IMR-90 (cell line): Measurements from ENCODE around the gene LDLRAD4. TPM values are rescaled to one million over a fixed set of nuclear protein-coding genes. Genes with fewer than 3 reads are reported as not detected.

Experiments
- ATAC-seq: fragments of 200-7000 bp; cut with Tn5 transposase; 2 replicates; pipeline ENCODE4 v1.9.1; 2020; ENCODE audit warnings: low read depth, mild to moderate bottlenecking, moderate library complexity
- BruUV-seq: library from RNA; stranded (reverse); fragments of 400-500 nt; replicated peaks from 2 replicates; lab custom pipeline; 2021; lab: Mats Ljungman, UMichigan
- CTCF ChIA-PET: fragments of 300-600 bp; formaldehyde crosslinking; extraction: SDS; loops from one replicate; lab custom pipeline; 2021; ENCODE audit warnings: antibody characterized with exemption; lab: Yijun Ruan, JAX
- POLR2A ChIA-PET: fragments of 300-600 bp; sonication (Branson Sonifier 250); formaldehyde crosslinking; loops from one replicate; lab custom pipeline; 2022; ENCODE audit warnings: antibody characterized with exemption; ENCODE audit not compliant: unreplicated experiment; lab: Charles Lee
- DNase-seq: peaks from one replicate; pipeline ENCODE4 v3.0.0; 2013
- H2AFZ ChIP-seq: replicated peaks from 2 replicates; pipeline ENCODE3; 2013; ENCODE audit warnings: low read length, mild to moderate bottlenecking; ENCODE audit not compliant: poor library complexity
- H2AK5ac ChIP-seq: 2 replicates; pipeline ENCODE4 v1.6.1; 2013; ENCODE audit warnings: low read depth, low read length, inconsistent platforms
- H2AK9ac ChIP-seq: replicated peaks from 2 replicates; pipeline ENCODE3; 2013; ENCODE audit warnings: mild to moderate bottlenecking, low read depth, low read length, moderate library complexity; ENCODE audit not compliant: poor library complexity
- H2BK120ac ChIP-seq: 2 replicates; pipeline ENCODE4 v1.6.1; 2013; ENCODE audit warnings: low read depth, low read length, inconsistent platforms
- H2BK15ac ChIP-seq: 3 replicates; pipeline ENCODE4 v1.6.1; 2013; ENCODE audit warnings: low read depth, low read length, inconsistent platforms
- H2BK20ac ChIP-seq: 2 replicates; pipeline ENCODE4 v1.6.1; 2013; ENCODE audit warnings: low read depth, mild to moderate bottlenecking, inconsistent platforms, low read length, moderate library complexity
- H2BK5ac ChIP-seq: 2 replicates; pipeline ENCODE4 v1.6.1; 2013; ENCODE audit warnings: mild to moderate bottlenecking, low read depth, low read length, inconsistent platforms; ENCODE audit not compliant: poor library complexity, severe bottlenecking
- H3K14ac ChIP-seq: replicated peaks from 2 replicates; pipeline ENCODE4 v1.6.1; 2013; ENCODE audit warnings: low read depth, low read length, inconsistent platforms
- H3K18ac ChIP-seq: 2 replicates; pipeline ENCODE4 v1.6.1; 2013; ENCODE audit warnings: low read depth, low read length, control low read depth
- H3K23ac ChIP-seq: 2 replicates; pipeline ENCODE4 v1.6.1; 2013; ENCODE audit warnings: low read depth, low read length, inconsistent platforms
- H3K27ac ChIP-seq: 2 replicates; pipeline ENCODE4 v1.5.1; 2013; ENCODE audit warnings: mild to moderate bottlenecking, control low read depth, low read length; ENCODE audit not compliant: insufficient read depth
- H3K27me3 ChIP-seq: 2 replicates; pipeline ENCODE4 v1.6.1; 2013; ENCODE audit warnings: low read length; ENCODE audit not compliant: control insufficient read depth, insufficient read depth
- H3K36me3 ChIP-seq: 2 replicates; pipeline ENCODE4 v1.6.1; 2013; ENCODE audit warnings: low read length, mixed read lengths; ENCODE audit not compliant: control insufficient read depth, insufficient read depth
- H3K4ac ChIP-seq: 2 replicates; pipeline ENCODE4 v1.6.1; 2013; ENCODE audit warnings: low read depth, low read length, inconsistent platforms
- H3K4me1 ChIP-seq: 2 replicates; pipeline ENCODE4 v1.6.1; 2013; ENCODE audit warnings: low read length, mixed read lengths; ENCODE audit not compliant: control insufficient read depth, insufficient read depth
- H3K4me2 ChIP-seq: 2 replicates; pipeline ENCODE4 v1.6.1; 2013; ENCODE audit warnings: low read depth, mild to moderate bottlenecking, control low read depth, low read length, moderate library complexity
- H3K4me3 ChIP-seq: 2 replicates; pipeline ENCODE4 v1.5.1; 2013; ENCODE audit warnings: low read depth, mild to moderate bottlenecking, control low read depth, low read length, moderate library complexity; ENCODE audit not compliant: insufficient read depth
- H3K56ac ChIP-seq: 2 replicates; pipeline ENCODE4 v1.6.1; 2013; ENCODE audit warnings: low read length, inconsistent platforms; ENCODE audit not compliant: insufficient read depth; ENCODE audit errors: extremely low read depth
- H3K79me1 ChIP-seq, 2 experiments: 2 replicates each; pipeline ENCODE4 v1.6.1; 2013; ENCODE audit warnings: low read length in 2 of 2, inconsistent platforms in 1 of 2, low read depth in 1 of 2
- H3K9ac ChIP-seq: 2 replicates; pipeline ENCODE4 v1.6.1; 2013; ENCODE audit warnings: low read depth, low read length, control low read depth
- H3K9me1 ChIP-seq: 2 replicates; pipeline ENCODE4 v1.6.1; 2013; ENCODE audit warnings: low read length, inconsistent platforms; ENCODE audit not compliant: insufficient read depth
- H3K9me3 ChIP-seq: 2 replicates; pipeline ENCODE4 v1.6.1; 2013; ENCODE audit warnings: low read length; ENCODE audit not compliant: control insufficient read depth, insufficient read depth
- H4K20me1 ChIP-seq: 2 replicates; pipeline ENCODE4 v1.6.1; 2013; ENCODE audit warnings: low read length, inconsistent platforms; ENCODE audit not compliant: insufficient read depth
- H4K5ac ChIP-seq: 2 replicates; pipeline ENCODE4 v1.6.1; 2013; ENCODE audit warnings: mild to moderate bottlenecking, low read depth, low read length, control low read depth
- H4K8ac ChIP-seq, 2 experiments: 2 replicates each; pipeline ENCODE4 v1.6.1; 2013; ENCODE audit warnings: low read depth in 2 of 2, low read length in 2 of 2, control low read depth in 1 of 2, inconsistent platforms in 1 of 2
- H4K91ac ChIP-seq: 2 replicates; pipeline ENCODE4 v1.6.1; 2013; ENCODE audit warnings: low read depth, low read length, inconsistent platforms; ENCODE audit not compliant: insufficient read depth
- BHLHE40 ChIP-seq: fragments of 150-350 bp; IDR thresholded peaks from 2 replicates; pipeline ENCODE4 v1.6.1; 2016; ENCODE audit warnings: mild to moderate bottlenecking, low read depth, low read length
- CHD1 ChIP-seq: IDR thresholded peaks from 2 replicates; pipeline ENCODE4 v1.6.1; 2012; ENCODE audit warnings: low read depth, low read length, improper control_type of control experiment
- FOS ChIP-seq: fragments of 150-350 bp; IDR thresholded peaks from 2 replicates; pipeline ENCODE4 v1.6.1; 2016; ENCODE audit warnings: low read depth, low read length
- MXI1 ChIP-seq: IDR thresholded peaks from 2 replicates; pipeline ENCODE4 v1.6.1; 2012; ENCODE audit warnings: low read depth, mild to moderate bottlenecking, low read length, moderate library complexity, borderline replicate concordance
- NFE2L2 ChIP-seq: fragments of 150-350 bp; IDR thresholded peaks from 2 replicates; pipeline ENCODE4 v1.6.1; 2016; ENCODE audit warnings: low read depth, mild to moderate bottlenecking, low read length
- RAD21 ChIP-seq: IDR thresholded peaks from 2 replicates; pipeline ENCODE4 v1.6.1; 2012; ENCODE audit warnings: low read length, improper control_type of control experiment
- RCOR1 ChIP-seq: IDR thresholded peaks from 2 replicates; pipeline ENCODE4 v1.6.1; 2012; ENCODE audit warnings: mild to moderate bottlenecking, low read length, improper control_type of control experiment; ENCODE audit not compliant: insufficient replicate concordance
- RFX5 ChIP-seq: IDR thresholded peaks from 2 replicates; pipeline ENCODE4 v1.8.0; 2012; ENCODE audit warnings: low read depth, mild to moderate bottlenecking, low read length, moderate library complexity
- SMC3 ChIP-seq: fragments of 150-350 bp; IDR thresholded peaks from 2 replicates; pipeline ENCODE4 v1.6.1; 2016; ENCODE audit warnings: low read depth, mild to moderate bottlenecking, antibody characterized with exemption, low read length, moderate library complexity
- whole genome bisulfite sequencing, 2 experiments: methylation state at CpG; one replicate each; pipeline versions ENCODE4 v1.1.5 to v1.1.7; 2013; ENCODE audit warnings: missing lambda C conversion rate in 2 of 2; ENCODE audit not compliant: insufficient read length in 1 of 2; ENCODE audit errors: extremely low coverage in 2 of 2; 5-methylcytosine and 5-hydroxymethylcytosine counted together
- dilution Hi-C: fragments of 300-500 bp; cut with HindIII; formaldehyde crosslinking; loops from one replicate; pipeline ENCODE4 v1.14.3; 2018; ENCODE audit warnings: low sequenced_read_pairs; ENCODE audit not compliant: unreplicated experiment
- in situ Hi-C: fragments of 300-500 bp; cut with MboI; formaldehyde crosslinking; loops from 3 replicates; pipeline ENCODE4 v1.14.3; 2019; ENCODE audit warnings: low sequenced_read_pairs, inconsistent platforms, mixed read lengths
- intact Hi-C: fragments of 100-400 bp; cut with micrococcal nuclease; formaldehyde crosslinking; loops from 2 replicates; pipeline ENCODE4 v1.10.0; 2022
- polyA plus RNA-seq, 3 experiments: library from polyadenylated mRNA; depleted of rRNA; stranded (reverse); fragments of >200 nt; gene quantifications; 2 replicates each; pipeline ENCODE4 v1.2.3, GENCODE V29; 2012; ENCODE audit warnings: low replicate concordance in 1 of 3
- total RNA-seq: library from RNA; depleted of rRNA; stranded (reverse); fragments of >200 nt; gene quantifications from 2 replicates; pipeline ENCODE4 v1.2.3, GENCODE V29; 2012
- TF ChIP-seq, protein P1 (sequence below): conservative IDR thresholded peaks from 2 replicates; pipeline ENCODE4 v1.5.1; 2012; ENCODE audit warnings: mild to moderate bottlenecking, low read depth, low read length, improper control_type of control experiment
- TF ChIP-seq, protein P2 (sequence below): fragments of 150-350 bp; IDR thresholded peaks from 2 replicates; pipeline ENCODE4 v1.6.1; 2016; ENCODE audit warnings: low read depth, mild to moderate bottlenecking, low read length, moderate library complexity, borderline replicate concordance
- TF ChIP-seq, protein P3 (sequence below): fragments of 150-350 bp; IDR thresholded peaks from 2 replicates; pipeline ENCODE4 v1.6.1; 2017; ENCODE audit warnings: mild to moderate bottlenecking, antibody characterized with exemption, low read length, low read depth

LDLRAD4 gene
- total and polyA plus RNA-seq, 2 of the 4 experiments (the other 2 are of a cell fraction): not detected

DNA sequence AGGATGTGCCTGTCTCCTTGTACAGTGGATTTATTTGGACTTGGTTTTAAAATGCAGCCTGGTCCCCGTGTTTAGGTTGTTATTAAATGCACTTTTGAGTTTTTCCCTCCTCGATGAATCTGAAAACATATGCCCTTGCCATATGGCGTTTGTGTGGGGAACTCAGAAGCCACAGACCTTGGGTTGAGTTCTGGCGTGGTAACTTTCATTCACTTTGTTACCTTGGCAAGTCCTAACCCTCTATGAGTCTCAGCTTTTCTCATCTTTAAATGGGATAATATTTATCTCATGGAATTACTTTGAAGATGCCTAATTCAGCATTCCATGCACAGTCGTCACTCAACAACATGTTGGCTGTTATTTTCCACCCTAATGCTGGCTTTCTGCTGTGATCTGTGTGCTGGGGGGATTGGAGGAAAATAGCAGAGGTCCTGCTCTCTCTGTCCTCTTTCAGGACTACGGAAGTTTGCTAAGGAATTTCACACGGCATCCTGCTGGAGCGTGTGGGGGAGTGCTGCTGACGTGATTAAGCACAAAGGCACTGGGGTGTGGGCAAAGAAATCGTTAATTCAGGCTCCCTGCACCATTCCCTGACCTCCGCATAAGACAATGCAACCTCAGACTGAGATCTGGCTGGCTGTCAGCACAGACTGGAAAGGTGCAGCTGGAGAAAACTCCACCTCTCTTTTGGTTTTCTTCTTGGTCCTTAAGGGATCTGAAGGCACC lies 61.7 kb downstream of the LDLRAD4 start:
- CTCF ChIA-PET: interaction anchor here (0.6 kb wide), 1 partner anchor 18 kb away, joined by 3 read pairs; no protein-coding TSS in a partner anchor
- no TSS peak for BruUV-seq
- H2BK120ac ChIP-seq: no peak overlapping the region

More for the DNA sequence above, 61.7 kb downstream of the LDLRAD4 start:
- Histone ChIP-seq H2AK5ac (no peak overlapping the region), H3K27ac (no peak overlapping the region), H3K23ac (no peak overlapping the region), H4K5ac (no peak overlapping the region), H3K4me2 (no peak overlapping the region), H3K9me3 (no peaks in the 10 kb centered on the region), H3K9me1 (no peaks in the 10 kb centered on the region), H3K18ac (no peak overlapping the region), H2AK9ac (no peak overlapping the region), H3K56ac (no peak overlapping the region), H2AFZ (no peak overlapping the region), H2BK15ac (no peak overlapping the region), H3K36me3 (no peaks in the 10 kb centered on the region), H3K4me3 (no peak overlapping the region), H2BK20ac (no peak overlapping the region), H3K9ac (no peak overlapping the region), H4K8ac (no peak overlapping the region), H4K20me1 (no peaks in the 10 kb centered on the region), H4K91ac (no peak overlapping the region), H3K4me1 (no peaks in the 10 kb centered on the region), H3K27me3 (no peaks in the 10 kb centered on the region; the same call in none of the 2 replicates), H3K4ac (no peak overlapping the region), H3K14ac (no peak overlapping the region), H3K79me1 (no peaks in the 10 kb centered on the region), H2BK5ac (no peak overlapping the region)
- dilution Hi-C loops (no loop called here), in situ Hi-C loops (no loop called here), intact Hi-C loops (no loop called here)
- DNase-seq: no peak
- no CpG with 5 or more reads among the region's 11 CpGs for WGBS, 2 experiments
- POLR2A ChIA-PET: no interaction called here
- TF ChIP-seq, protein P1, sequence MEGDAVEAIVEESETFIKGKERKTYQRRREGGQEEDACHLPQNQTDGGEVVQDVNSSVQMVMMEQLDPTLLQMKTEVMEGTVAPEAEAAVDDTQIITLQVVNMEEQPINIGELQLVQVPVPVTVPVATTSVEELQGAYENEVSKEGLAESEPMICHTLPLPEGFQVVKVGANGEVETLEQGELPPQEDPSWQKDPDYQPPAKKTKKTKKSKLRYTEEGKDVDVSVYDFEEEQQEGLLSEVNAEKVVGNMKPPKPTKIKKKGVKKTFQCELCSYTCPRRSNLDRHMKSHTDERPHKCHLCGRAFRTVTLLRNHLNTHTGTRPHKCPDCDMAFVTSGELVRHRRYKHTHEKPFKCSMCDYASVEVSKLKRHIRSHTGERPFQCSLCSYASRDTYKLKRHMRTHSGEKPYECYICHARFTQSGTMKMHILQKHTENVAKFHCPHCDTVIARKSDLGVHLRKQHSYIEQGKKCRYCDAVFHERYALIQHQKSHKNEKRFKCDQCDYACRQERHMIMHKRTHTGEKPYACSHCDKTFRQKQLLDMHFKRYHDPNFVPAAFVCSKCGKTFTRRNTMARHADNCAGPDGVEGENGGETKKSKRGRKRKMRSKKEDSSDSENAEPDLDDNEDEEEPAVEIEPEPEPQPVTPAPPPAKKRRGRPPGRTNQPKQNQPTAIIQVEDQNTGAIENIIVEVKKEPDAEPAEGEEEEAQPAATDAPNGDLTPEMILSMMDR: no peak
- no peak for TF ChIP-seq CHD1
- TF ChIP-seq RAD21: no peak
- TF ChIP-seq RFX5: no peak
- TF ChIP-seq MXI1: no peak
- TF ChIP-seq RCOR1: no peak
- no peak for TF ChIP-seq NFE2L2
- TF ChIP-seq FOS: no peak
- TF ChIP-seq, protein P2, sequence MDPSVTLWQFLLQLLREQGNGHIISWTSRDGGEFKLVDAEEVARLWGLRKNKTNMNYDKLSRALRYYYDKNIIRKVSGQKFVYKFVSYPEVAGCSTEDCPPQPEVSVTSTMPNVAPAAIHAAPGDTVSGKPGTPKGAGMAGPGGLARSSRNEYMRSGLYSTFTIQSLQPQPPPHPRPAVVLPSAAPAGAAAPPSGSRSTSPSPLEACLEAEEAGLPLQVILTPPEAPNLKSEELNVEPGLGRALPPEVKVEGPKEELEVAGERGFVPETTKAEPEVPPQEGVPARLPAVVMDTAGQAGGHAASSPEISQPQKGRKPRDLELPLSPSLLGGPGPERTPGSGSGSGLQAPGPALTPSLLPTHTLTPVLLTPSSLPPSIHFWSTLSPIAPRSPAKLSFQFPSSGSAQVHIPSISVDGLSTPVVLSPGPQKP: no peak
- TF ChIP-seq SMC3: no peak
- no peak for TF ChIP-seq BHLHE40
- TF ChIP-seq, protein P3, sequence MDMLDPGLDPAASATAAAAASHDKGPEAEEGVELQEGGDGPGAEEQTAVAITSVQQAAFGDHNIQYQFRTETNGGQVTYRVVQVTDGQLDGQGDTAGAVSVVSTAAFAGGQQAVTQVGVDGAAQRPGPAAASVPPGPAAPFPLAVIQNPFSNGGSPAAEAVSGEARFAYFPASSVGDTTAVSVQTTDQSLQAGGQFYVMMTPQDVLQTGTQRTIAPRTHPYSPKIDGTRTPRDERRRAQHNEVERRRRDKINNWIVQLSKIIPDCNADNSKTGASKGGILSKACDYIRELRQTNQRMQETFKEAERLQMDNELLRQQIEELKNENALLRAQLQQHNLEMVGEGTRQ: no peak
- ATAC-seq: no peak
